ENCODE results near the gene MPRIP. TPM values are rescaled to one million over a fixed set of nuclear protein-coding genes. Genes with fewer than 3 reads are reported as not detected.

The MPRIP gene
- total RNA-seq, 1 experiment from 2014 or later, result 132 TPM

GRCh38 chr17:17104036-17104435 is 61.8 kb downstream of the MPRIP start:
- no peak overlapping the region for H2AK5ac ChIP-seq (ENCODE audit: insufficient read length, low read length)
- WGBS (ENCODE audit: extremely low coverage, insufficient read length, low lambda C conversion rate), result no CpG with 5 or more reads among the region's 6 CpGs

More at GRCh38 chr17:17104036-17104435, 61.8 kb downstream of the MPRIP start:
- no peak overlapping the region; a peak in 1 of 7 replicates for H3K27ac Mint-ChIP-seq
- no peaks in the 10 kb centered on the region for H3K27me3 ChIP-seq (ENCODE audit: insufficient read depth, low read length)
- H3K4me1 Mint-ChIP-seq, result peaks cover 14 to 20% of the 10 kb centered on the region in 2 experiments
- H3K9ac ChIP-seq (ENCODE audit: extremely low read depth, insufficient read length, low read length), result no peak overlapping the region
- H4K8ac ChIP-seq (replicated peaks; ENCODE audit: insufficient read length, low read depth, low read length), result peak overlapping the region; percentile 47
- no peak overlapping the region for H2BK12ac ChIP-seq (ENCODE audit: insufficient read length, low read depth, low read length)
- no peaks in the 10 kb centered on the region for H3K9me3 Mint-ChIP-seq
- H2BK20ac ChIP-seq (ENCODE audit: low read depth, low read length, poor library complexity, severe bottlenecking), result no peak overlapping the region
- H3K4me3 Mint-ChIP-seq, result no peak overlapping the region
- no peak overlapping the region for H3T11ph ChIP-seq (ENCODE audit: low read length)
- no peaks in the 10 kb centered on the region for H3K79me2 ChIP-seq (ENCODE audit: insufficient read depth, low read length)
- H2BK120ac ChIP-seq (ENCODE audit: low read depth, low read length, poor library complexity, severe bottlenecking), result no peak overlapping the region
- no peak overlapping the region for H2BK15ac ChIP-seq (ENCODE audit: low read depth, low read length)
- H3K56ac ChIP-seq (ENCODE audit: insufficient read length, low read depth, low read length), result no peak overlapping the region
- no peak overlapping the region for H3K14ac ChIP-seq (ENCODE audit: insufficient read depth, low read length)
- H3K27me3 Mint-ChIP-seq (ENCODE audit: low read depth), result no peaks in the 10 kb centered on the region
- H3K23ac ChIP-seq (ENCODE audit: insufficient read length, low read depth, low read length), result no peak overlapping the region
- H3K9me3 ChIP-seq (ENCODE audit: control insufficient read depth, low read depth, low read length), result no peaks in the 10 kb centered on the region
- H3K79me1 ChIP-seq (ENCODE audit: insufficient read depth, low read depth, low read length, poor library complexity, severe bottlenecking), result no peaks in the 10 kb centered on the region
- no peak overlapping the region for H3K4ac ChIP-seq (ENCODE audit: low read depth, low read length)
- H4K20me1 ChIP-seq (ENCODE audit: control insufficient read depth, insufficient read depth, insufficient read length), result no peaks in the 10 kb centered on the region
- TF ChIP-seq, protein P1, sequence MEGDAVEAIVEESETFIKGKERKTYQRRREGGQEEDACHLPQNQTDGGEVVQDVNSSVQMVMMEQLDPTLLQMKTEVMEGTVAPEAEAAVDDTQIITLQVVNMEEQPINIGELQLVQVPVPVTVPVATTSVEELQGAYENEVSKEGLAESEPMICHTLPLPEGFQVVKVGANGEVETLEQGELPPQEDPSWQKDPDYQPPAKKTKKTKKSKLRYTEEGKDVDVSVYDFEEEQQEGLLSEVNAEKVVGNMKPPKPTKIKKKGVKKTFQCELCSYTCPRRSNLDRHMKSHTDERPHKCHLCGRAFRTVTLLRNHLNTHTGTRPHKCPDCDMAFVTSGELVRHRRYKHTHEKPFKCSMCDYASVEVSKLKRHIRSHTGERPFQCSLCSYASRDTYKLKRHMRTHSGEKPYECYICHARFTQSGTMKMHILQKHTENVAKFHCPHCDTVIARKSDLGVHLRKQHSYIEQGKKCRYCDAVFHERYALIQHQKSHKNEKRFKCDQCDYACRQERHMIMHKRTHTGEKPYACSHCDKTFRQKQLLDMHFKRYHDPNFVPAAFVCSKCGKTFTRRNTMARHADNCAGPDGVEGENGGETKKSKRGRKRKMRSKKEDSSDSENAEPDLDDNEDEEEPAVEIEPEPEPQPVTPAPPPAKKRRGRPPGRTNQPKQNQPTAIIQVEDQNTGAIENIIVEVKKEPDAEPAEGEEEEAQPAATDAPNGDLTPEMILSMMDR (conservative IDR thresholded peaks at IDR 0.05), result no peak
- no peaks in the 10 kb centered on the region for H3K4me1 ChIP-seq (ENCODE audit: insufficient read depth, low read length)
- no peak overlapping the region for H3K18ac ChIP-seq (ENCODE audit: insufficient read length, low read depth, low read length)
- DNase-seq, result no peak
- no peak overlapping the region for H3K4me2 ChIP-seq (ENCODE audit: insufficient read depth, insufficient read length, low read length)
- no peak overlapping the region for H2AFZ ChIP-seq (ENCODE audit: low read length)
- H4K91ac ChIP-seq (ENCODE audit: insufficient read length, low read depth, low read length), result no peak overlapping the region
- H3K27ac ChIP-seq (ENCODE audit: insufficient read length, low read depth, low read length), result no peak overlapping the region
- no peak overlapping the region for H4K5ac ChIP-seq (ENCODE audit: insufficient read length, low read depth, low read length)
- no peak overlapping the region for H2BK5ac ChIP-seq (ENCODE audit: insufficient read length, low read length)
- H3K23me2 ChIP-seq (ENCODE audit: insufficient read length, low read depth, low read length, poor library complexity, severe bottlenecking), result no peaks in the 10 kb centered on the region
- peaks cover 0 to 3% (median 1%) of the 10 kb centered on the region in 3 experiments; a peak in 3 of 7 replicates for H3K36me3 Mint-ChIP-seq (ENCODE audit: insufficient read depth in 1 of 3, low read depth in 3 of 3)

Data from H9 (cell line).